Measurements from ENCODE around the gene SLC24A2. TPM values are rescaled to one million over a fixed set of nuclear protein-coding genes. Genes with fewer than 3 reads are reported as not detected.
"Not testable (repeated sequence)": the region's sequence is repeated elsewhere in the genome, so short reads cannot be mapped to it uniquely, and the experiment has no call there.

SLC24A2 gene
- total RNA-seq (not detected in 2 replicates), polyA plus RNA-seq (not detected in 2 replicates), polyA minus RNA-seq (not detected in 2 replicates)
- total RNA-seq (2013): 0.05 TPM

DNA sequence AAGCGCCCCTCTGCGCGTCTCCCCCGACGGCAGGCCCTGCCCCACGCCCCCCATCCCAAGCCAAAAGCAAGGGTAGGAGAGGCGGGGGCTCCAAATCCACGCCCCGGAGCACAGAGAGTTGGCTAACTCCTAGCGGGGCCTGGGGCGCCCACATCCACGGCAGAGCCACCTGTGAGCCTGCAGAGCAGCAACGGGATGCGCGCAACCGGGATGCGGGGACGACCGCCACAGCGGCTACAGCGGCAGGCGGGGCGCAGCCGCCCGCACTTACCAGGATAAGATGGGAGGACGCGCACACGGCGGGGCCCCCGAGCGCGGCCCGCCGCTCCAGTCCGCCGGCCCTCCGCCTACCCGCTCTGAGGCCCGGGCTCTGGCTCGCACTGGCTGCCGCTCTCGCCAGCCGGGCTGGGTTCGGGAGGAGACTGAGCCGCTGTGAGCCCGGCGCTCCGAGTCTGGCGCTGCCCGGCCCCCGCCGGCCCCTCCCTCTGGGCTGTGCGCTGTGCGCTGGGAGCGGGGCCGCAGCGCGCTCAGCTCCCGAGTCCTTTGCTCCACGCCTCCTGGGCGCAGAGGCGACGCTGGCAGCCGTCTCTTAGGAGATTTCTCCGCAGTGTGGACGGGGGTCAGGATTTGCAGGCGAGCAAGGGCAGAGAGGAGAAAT, at the start of gene SLC24A2:
Gene SLC24A2 (minus strand): TSS at position 424 of the 658 bp plus-strand sequence.
- Histone ChIP-seq H3K9me3 (ENCODE audit: control extremely low read depth in 1 of 3, control insufficient read depth in 2 of 3, insufficient read depth in 1 of 3, low read length in 2 of 3) (peaks cover 0 to 8% (median 0%) of the 10 kb centered on the region in 3 donors), H3K79me2 (ENCODE audit: control insufficient read depth, insufficient read depth, low read length) (no peaks in the 10 kb centered on the region), H3K4me1 (ENCODE audit: control insufficient read depth in 2 of 2, insufficient read depth in 2 of 2, low read length in 2 of 2) (no peaks in the 10 kb centered on the region), H3K4me2 (replicated peaks; ENCODE audit: low read depth, low read length, poor library complexity, severe bottlenecking) (no peak within 1 kb of the TSS), H3K4me3 (ENCODE audit: control extremely low read depth in 1 of 5, extremely low read depth in 1 of 5, insufficient read depth in 1 of 5, low read depth in 2 of 5, low read length in 4 of 5) (no peak within 1 kb of the TSS), H3K9ac (ENCODE audit: low read length) (no peak within 1 kb of the TSS), H4K20me1 (ENCODE audit: control insufficient read depth, insufficient read depth, low read length, poor library complexity, severe bottlenecking) (no peaks in the 10 kb centered on the region), H3K27me3 (replicated peaks in 1 of 4; ENCODE audit: control extremely low read depth in 1 of 4, control insufficient read depth in 3 of 4, insufficient read depth in 4 of 4, low read length in 3 of 4) (peaks cover 0 to 15% (median 7%) of the 10 kb centered on the region in 4 experiments), H2AFZ (ENCODE audit: insufficient read depth, low read depth, low read length, poor library complexity, severe bottlenecking) (no peak within 1 kb of the TSS), H3K36me3 (replicated peaks in 1 of 2; ENCODE audit: control extremely low read depth in 1 of 2, control insufficient read depth in 1 of 2, extremely low read depth in 1 of 2, insufficient read depth in 2 of 2, low read length in 1 of 2) (no peaks in the 10 kb centered on the region), H3K27ac (ENCODE audit: low read length in 2 of 2) (no peak within 1 kb of the TSS)
- Mint-ChIP-seq H3K27ac (no peak within 1 kb of the TSS), H3K4me3 (no peak within 1 kb of the TSS), H3K27me3 (peaks cover 20% of the 10 kb centered on the region), H3K9me3 (ENCODE audit: insufficient read depth) (no peaks in the 10 kb centered on the region), H3K4me1 (no peaks in the 10 kb centered on the region)
- ChIA-PET CTCF (no interaction called here), POLR2A (no interaction called here)
- TF ChIP-seq EZH2 (IDR thresholded peaks at IDR 0.05; ENCODE audit: borderline replicate concordance, insufficient read depth, low read depth, low read length, poor library complexity, severe bottlenecking): no peak
- TF ChIP-seq, protein P1, sequence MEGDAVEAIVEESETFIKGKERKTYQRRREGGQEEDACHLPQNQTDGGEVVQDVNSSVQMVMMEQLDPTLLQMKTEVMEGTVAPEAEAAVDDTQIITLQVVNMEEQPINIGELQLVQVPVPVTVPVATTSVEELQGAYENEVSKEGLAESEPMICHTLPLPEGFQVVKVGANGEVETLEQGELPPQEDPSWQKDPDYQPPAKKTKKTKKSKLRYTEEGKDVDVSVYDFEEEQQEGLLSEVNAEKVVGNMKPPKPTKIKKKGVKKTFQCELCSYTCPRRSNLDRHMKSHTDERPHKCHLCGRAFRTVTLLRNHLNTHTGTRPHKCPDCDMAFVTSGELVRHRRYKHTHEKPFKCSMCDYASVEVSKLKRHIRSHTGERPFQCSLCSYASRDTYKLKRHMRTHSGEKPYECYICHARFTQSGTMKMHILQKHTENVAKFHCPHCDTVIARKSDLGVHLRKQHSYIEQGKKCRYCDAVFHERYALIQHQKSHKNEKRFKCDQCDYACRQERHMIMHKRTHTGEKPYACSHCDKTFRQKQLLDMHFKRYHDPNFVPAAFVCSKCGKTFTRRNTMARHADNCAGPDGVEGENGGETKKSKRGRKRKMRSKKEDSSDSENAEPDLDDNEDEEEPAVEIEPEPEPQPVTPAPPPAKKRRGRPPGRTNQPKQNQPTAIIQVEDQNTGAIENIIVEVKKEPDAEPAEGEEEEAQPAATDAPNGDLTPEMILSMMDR (IDR thresholded peaks at IDR 0.05): no peak
- intact Hi-C loops (cut with micrococcal nuclease): no loop called here
- WGBS (ENCODE audit: insufficient coverage): 10% methylated on average over 67 of the region's 67 CpGs
- no peak for DNase-seq
- no peak for ATAC-seq (ENCODE audit: low read depth)

DNA sequence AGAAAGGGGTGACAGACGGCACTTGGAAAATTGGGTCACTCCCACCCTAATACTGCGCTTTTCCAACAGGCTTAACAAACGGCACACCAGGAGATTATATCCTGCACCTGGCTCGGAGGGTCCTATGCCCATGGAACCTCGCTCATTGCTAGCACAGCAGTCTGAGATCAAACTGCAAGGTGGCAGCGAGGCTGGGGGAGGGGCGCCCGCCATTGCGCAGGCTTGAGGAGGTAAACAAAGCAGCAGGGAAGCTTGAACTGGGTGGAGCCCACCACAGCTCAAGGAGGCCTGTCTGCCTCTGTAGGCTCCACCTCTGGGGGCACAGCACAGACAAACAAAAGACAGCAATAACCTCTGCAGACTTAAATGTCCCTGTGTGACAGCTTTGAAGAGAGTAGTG, 44.5 kb upstream of the SLC24A2 start:
- intact Hi-C loops (cut with micrococcal nuclease); H3K9me3 Mint-ChIP-seq (ENCODE audit: insufficient read depth); H3K27ac ChIP-seq (ENCODE audit: low read length in 2 of 2); H3K4me3 ChIP-seq (ENCODE audit: control extremely low read depth in 1 of 5, extremely low read depth in 1 of 5, insufficient read depth in 1 of 5, low read depth in 2 of 5, low read length in 4 of 5); H2AFZ ChIP-seq (ENCODE audit: insufficient read depth, low read depth, low read length, poor library complexity, severe bottlenecking); H3K79me2 ChIP-seq (ENCODE audit: control insufficient read depth, insufficient read depth, low read length); H3K9me3 ChIP-seq (ENCODE audit: control extremely low read depth in 1 of 3, control insufficient read depth in 2 of 3, insufficient read depth in 1 of 3, low read length in 2 of 3); H3K4me2 ChIP-seq (replicated peaks; ENCODE audit: low read depth, low read length, poor library complexity, severe bottlenecking); H4K20me1 ChIP-seq (ENCODE audit: control insufficient read depth, insufficient read depth, low read length, poor library complexity, severe bottlenecking); H3K4me1 Mint-ChIP-seq; H3K9ac ChIP-seq (ENCODE audit: low read length); ATAC-seq (ENCODE audit: low read depth); H3K4me3 Mint-ChIP-seq; H3K27ac Mint-ChIP-seq; H3K27me3 Mint-ChIP-seq; CTCF ChIA-PET; POLR2A ChIA-PET; H3K4me1 ChIP-seq (ENCODE audit: control insufficient read depth in 2 of 2, insufficient read depth in 2 of 2, low read length in 2 of 2); H3K36me3 ChIP-seq (replicated peaks in 1 of 2; ENCODE audit: control extremely low read depth in 1 of 2, control insufficient read depth in 1 of 2, extremely low read depth in 1 of 2, insufficient read depth in 2 of 2, low read length in 1 of 2); DNase-seq; H3K27me3 ChIP-seq (replicated peaks in 1 of 4; ENCODE audit: control extremely low read depth in 1 of 4, control insufficient read depth in 3 of 4, insufficient read depth in 4 of 4, low read length in 3 of 4): not testable (repeated sequence)
- WGBS (ENCODE audit: insufficient coverage): 88% methylated on average over 3 of the region's 9 CpGs

All from B cell (primary cell).